Ammon's horn (tissue), 1 donor: ENCODE data around the gene COL9A2.

Experiments
- DNase-seq: peaks from one replicate; pipeline ENCODE4 v3.0.0-alpha.2; 2016; ENCODE audit warnings: low spot score

Gene COL9A2

GRCh38 chr1:40303051-40303771 lies 13.9 kb downstream of the COL9A2 start:
- no peak for DNase-seq

GRCh38 chr1:40302475-40302874 lies 14.6 kb downstream of the COL9A2 start:
- no peak for DNase-seq

- DNase-seq: no peak
Observed at GRCh38 chr1:40301541-40302299, 15.4 kb downstream of the COL9A2 start.

- DNase-seq: no peak
Observed at GRCh38 chr1:40301066-40301465, 16.0 kb downstream of the COL9A2 start.

- DNase-seq: no peak
Observed at GRCh38 chr1:40300651-40301050, 16.4 kb downstream of the COL9A2 start.

GRCh38 chr1:40300249-40300567 lies 16.9 kb downstream of the COL9A2 start:
- no peak for DNase-seq

- DNase-seq: no peak
Observed at GRCh38 chr1:40299366-40300248, 17.5 kb downstream of the COL9A2 start.

GRCh38 chr1:40291293-40291692 lies 25.8 kb downstream of the COL9A2 start:
- no peak for DNase-seq

- DNase-seq: no peak
Observed at GRCh38 chr1:40281853-40282252, 35.2 kb downstream of the COL9A2 start.

- no peak for DNase-seq
Observed at GRCh38 chr1:40276122-40276521, 41.0 kb downstream of the COL9A2 start.

GRCh38 chr1:40274331-40274730 lies 42.8 kb downstream of the COL9A2 start:
- DNase-seq: no peak

- DNase-seq: no peak
Observed at GRCh38 chr1:40273547-40274166, 43.4 kb downstream of the COL9A2 start.

GRCh38 chr1:40272653-40273213 lies 44.4 kb downstream of the COL9A2 start:
- no peak for DNase-seq

- DNase-seq: no peak
Observed at GRCh38 chr1:40270152-40270834, 46.8 kb downstream of the COL9A2 start.

GRCh38 chr1:40268211-40268610 lies 48.9 kb downstream of the COL9A2 start:
- no peak for DNase-seq

GRCh38 chr1:40267767-40268187 lies 49.3 kb downstream of the COL9A2 start:
- no peak for DNase-seq

- DNase-seq: no peak
Observed at GRCh38 chr1:40266786-40267535, 50.1 kb downstream of the COL9A2 start.

- DNase-seq: no peak
Observed at GRCh38 chr1:40265919-40266318, 51.2 kb downstream of the COL9A2 start.

GRCh38 chr1:40265298-40265697 lies 51.8 kb downstream of the COL9A2 start:
- DNase-seq: no peak

- no peak for DNase-seq
Observed at GRCh38 chr1:40264354-40264781, 52.7 kb downstream of the COL9A2 start.

GRCh38 chr1:40258445-40258769 lies 58.7 kb downstream of the COL9A2 start:
- no peak for DNase-seq
